WTC11 (cell line): Measurements from ENCODE around the gene EFEMP2.

Experiments used
- CBFB ChIP-seq: sonication (generic); formaldehyde crosslinking; IDR thresholded peaks from 2 replicates; pipeline ENCODE4 v1.8.1; 2022; ENCODE audit warnings: mild to moderate bottlenecking, low read depth, missing genetic modification reagents
- NFYB ChIP-seq: sonication (generic); formaldehyde crosslinking; conservative IDR thresholded peaks from 2 replicates; pipeline ENCODE4 v1.8.0; 2022; ENCODE audit warnings: low read depth, missing genetic modification reagents
- NR2C2 ChIP-seq: sonication (generic); formaldehyde crosslinking; IDR thresholded peaks from 2 replicates; pipeline ENCODE4 v1.8.0; 2022; ENCODE audit warnings: mild to moderate bottlenecking, missing genetic modification reagents
- RORB ChIP-seq: fragments of 250-450 bp; sonication (Bioruptor Pico); IDR thresholded peaks from 2 replicates; pipeline ENCODE4 v1.9.0; 2021; ENCODE audit warnings: mild to moderate bottlenecking
- SP1 ChIP-seq: sonication (generic); formaldehyde crosslinking; conservative IDR thresholded peaks from 2 replicates; pipeline ENCODE4 v1.8.1; 2022; ENCODE audit warnings: missing genetic modification reagents
- TF ChIP-seq, protein P1 (sequence below): fragments of 200-600 bp; IDR thresholded peaks from 2 replicates; pipeline ENCODE4 v1.8.0; 2022; ENCODE audit warnings: antibody characterized with exemption
- TF ChIP-seq, protein P2 (sequence below): sonication (generic); formaldehyde crosslinking; IDR thresholded peaks from 2 replicates; pipeline ENCODE4 v1.8.0; 2022; ENCODE audit warnings: mild to moderate bottlenecking, missing genetic modification reagents

GRCh38 chr11:65900899-65901180 is 28.2 kb upstream of the EFEMP2 start:
- TF ChIP-seq, protein P1, sequence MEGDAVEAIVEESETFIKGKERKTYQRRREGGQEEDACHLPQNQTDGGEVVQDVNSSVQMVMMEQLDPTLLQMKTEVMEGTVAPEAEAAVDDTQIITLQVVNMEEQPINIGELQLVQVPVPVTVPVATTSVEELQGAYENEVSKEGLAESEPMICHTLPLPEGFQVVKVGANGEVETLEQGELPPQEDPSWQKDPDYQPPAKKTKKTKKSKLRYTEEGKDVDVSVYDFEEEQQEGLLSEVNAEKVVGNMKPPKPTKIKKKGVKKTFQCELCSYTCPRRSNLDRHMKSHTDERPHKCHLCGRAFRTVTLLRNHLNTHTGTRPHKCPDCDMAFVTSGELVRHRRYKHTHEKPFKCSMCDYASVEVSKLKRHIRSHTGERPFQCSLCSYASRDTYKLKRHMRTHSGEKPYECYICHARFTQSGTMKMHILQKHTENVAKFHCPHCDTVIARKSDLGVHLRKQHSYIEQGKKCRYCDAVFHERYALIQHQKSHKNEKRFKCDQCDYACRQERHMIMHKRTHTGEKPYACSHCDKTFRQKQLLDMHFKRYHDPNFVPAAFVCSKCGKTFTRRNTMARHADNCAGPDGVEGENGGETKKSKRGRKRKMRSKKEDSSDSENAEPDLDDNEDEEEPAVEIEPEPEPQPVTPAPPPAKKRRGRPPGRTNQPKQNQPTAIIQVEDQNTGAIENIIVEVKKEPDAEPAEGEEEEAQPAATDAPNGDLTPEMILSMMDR: no peak
- TF ChIP-seq NFYB (no peak), RORB (CRISPR knock-in tag) (no peak), NR2C2 (CRISPR knock-in tag) (no peak), SP1 (CRISPR knock-in tag) (no peak), CBFB (no peak)
- TF ChIP-seq, protein P2, sequence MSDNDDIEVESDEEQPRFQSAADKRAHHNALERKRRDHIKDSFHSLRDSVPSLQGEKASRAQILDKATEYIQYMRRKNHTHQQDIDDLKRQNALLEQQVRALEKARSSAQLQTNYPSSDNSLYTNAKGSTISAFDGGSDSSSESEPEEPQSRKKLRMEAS (CRISPR knock-in tag): no peak
